H1 (cell line): ENCODE measurements around the gene THOC7. TPM values are rescaled to one million over a fixed set of nuclear protein-coding genes. Genes with fewer than 3 reads are reported as not detected.

Source experiments
- CTCF ChIA-PET: fragments of 300-600 bp; sonication (Branson Sonifier 250); formaldehyde crosslinking; loops from one replicate; lab custom pipeline; 2021; ENCODE audit not compliant: partially characterized antibody; lab: Charles Lee
- POLR2A ChIA-PET: fragments of 300-600 bp; sonication (Branson Sonifier 250); formaldehyde crosslinking; loops from one replicate; lab custom pipeline; 2021; ENCODE audit warnings: inconsistent platforms; ENCODE audit not compliant: partially characterized antibody; lab: Charles Lee
- DNase-seq, 2 experiments: peaks; one replicate each; pipeline versions ENCODE4 v3.0.0 to v3.0.0-alpha.2; 2010 to 2022; ENCODE audit warnings: low spot score in 2 of 2, low read depth in 1 of 2, mixed read lengths in 1 of 2
- FAIRE-seq: peaks from 2 replicates; lab custom pipeline; 2011; peaks lifted over from hg19 to GRCh38; lab: Jason Lieb, UNC
- H2AFZ ChIP-seq: 2 replicates; pipeline ENCODE4 v1.8.1; 2012; ENCODE audit warnings: low read length, inconsistent platforms
- H2AK5ac ChIP-seq: 2 replicates; pipeline ENCODE4 v1.6.1; 2013; ENCODE audit warnings: low read depth, low read length
- H2BK120ac ChIP-seq: replicated peaks from 2 replicates; pipeline ENCODE3; 2013; ENCODE audit warnings: low read depth, low read length, inconsistent platforms
- H2BK12ac ChIP-seq: 2 replicates; pipeline ENCODE4 v1.6.1; 2013; ENCODE audit warnings: low read depth, low read length
- H2BK15ac ChIP-seq: 2 replicates; pipeline ENCODE4 v1.6.1; 2013; ENCODE audit warnings: low read length
- H2BK20ac ChIP-seq: 2 replicates; pipeline ENCODE4 v1.6.1; 2013; ENCODE audit warnings: low read length
- H2BK5ac ChIP-seq: 2 replicates; pipeline ENCODE4 v1.6.1; 2013; ENCODE audit warnings: low read depth, low read length
- H3K14ac ChIP-seq: 2 replicates; pipeline ENCODE4 v1.6.1; 2013; ENCODE audit warnings: inconsistent platforms; ENCODE audit not compliant: insufficient read length
- H3K18ac ChIP-seq: 2 replicates; pipeline ENCODE4 v1.6.1; 2013; ENCODE audit warnings: low read length; ENCODE audit errors: extremely low read depth
- H3K23ac ChIP-seq: 2 replicates; pipeline ENCODE4 v1.6.1; 2013; ENCODE audit warnings: inconsistent platforms; ENCODE audit not compliant: insufficient read length
- H3K23me2 ChIP-seq: 2 replicates; pipeline ENCODE4 v1.6.1; 2013; ENCODE audit warnings: low read depth, low read length
- H3K27ac ChIP-seq: 2 replicates; pipeline ENCODE4 v1.6.1; 2011; ENCODE audit warnings: low read depth, low read length, inconsistent platforms
- H3K27me3 ChIP-seq, 4 experiments: replicated peaks in 1 of 4; 1 replicate in 1 of 4; 2 replicates in 3 of 4; pipeline versions ENCODE4 v1.6.1 to v1.8.1; 2011 to 2013; ENCODE audit warnings: low read length in 3 of 4, mild to moderate bottlenecking in 3 of 4, inconsistent platforms in 2 of 4, mixed read lengths in 2 of 4, moderate library complexity in 1 of 4; ENCODE audit not compliant: control insufficient read depth in 3 of 4, insufficient read depth in 3 of 4; ENCODE audit errors: extremely low read depth in 1 of 4
- H3K36me3 ChIP-seq, 4 experiments: 2 replicates each; pipeline versions ENCODE4 v1.6.1 to v1.8.1; 2011 to 2013; ENCODE audit warnings: mild to moderate bottlenecking in 4 of 4, low read length in 3 of 4, moderate library complexity in 2 of 4, control low read depth in 1 of 4, inconsistent platforms in 1 of 4; ENCODE audit not compliant: insufficient read depth in 4 of 4, control insufficient read depth in 2 of 4
- H3K4ac ChIP-seq: replicated peaks from 2 replicates; pipeline ENCODE3; 2013; ENCODE audit warnings: low read length, low read depth, mixed read lengths, inconsistent platforms; ENCODE audit not compliant: insufficient read length
- H3K4me1 ChIP-seq, 4 experiments: replicated peaks in 1 of 4; 1 replicate in 1 of 4; 2 replicates in 3 of 4; pipeline versions ENCODE4 v1.6.1 to v1.8.1; 2011 to 2013; ENCODE audit warnings: low read length in 3 of 4, inconsistent platforms in 2 of 4, mixed read lengths in 1 of 4; ENCODE audit not compliant: insufficient read depth in 4 of 4, control insufficient read depth in 3 of 4
- H3K4me2 ChIP-seq, 2 experiments: 2 replicates each; pipeline versions ENCODE4 v1.6.1 to v1.8.1; 2011 to 2013; ENCODE audit warnings: low read depth in 2 of 2, low read length in 2 of 2, control low read depth in 1 of 2, inconsistent platforms in 1 of 2, mild to moderate bottlenecking in 1 of 2; ENCODE audit not compliant: insufficient read depth in 1 of 2
- H3K4me3 ChIP-seq, 4 experiments: fragments of 200-600, 300-600 bp in 1 of 4; sonication (generic), shearing (Covaris generic), sonication (Bioruptor Twin) in 1 of 4; 2 replicates each; pipeline versions ENCODE4 v1.5.1 to v1.8.1; 2011 to 2016; ENCODE audit warnings: low read length in 4 of 4, low read depth in 3 of 4, control low read depth in 2 of 4, inconsistent platforms in 2 of 4, mild to moderate bottlenecking in 2 of 4, mixed read lengths in 1 of 4, moderate library complexity in 1 of 4; ENCODE audit not compliant: insufficient read depth in 2 of 4; ENCODE audit errors: extremely low read depth in 1 of 4
- H3K56ac ChIP-seq: replicated peaks from 2 replicates; pipeline ENCODE3; 2013; ENCODE audit warnings: low read depth, mild to moderate bottlenecking, mixed read lengths, low read length, inconsistent platforms; ENCODE audit not compliant: insufficient read length
- H3K79me1 ChIP-seq: 2 replicates; pipeline ENCODE4 v1.6.1; 2013; ENCODE audit warnings: low read depth, low read length, control low read depth
- H3K79me2 ChIP-seq, 2 experiments: 2 replicates each; pipeline versions ENCODE4 v1.6.1 to v1.8.1; 2012 to 2013; ENCODE audit warnings: low read length in 2 of 2, mild to moderate bottlenecking in 2 of 2, inconsistent platforms in 1 of 2; ENCODE audit not compliant: insufficient read depth in 2 of 2, control insufficient read depth in 1 of 2
- H3K9ac ChIP-seq, 4 experiments: replicated peaks in 1 of 4; 1 replicate in 1 of 4; 2 replicates in 3 of 4; pipeline versions ENCODE4 v1.6.1 to v1.8.1; 2011 to 2013; ENCODE audit warnings: low read depth in 3 of 4, low read length in 3 of 4, control low read depth in 2 of 4, mild to moderate bottlenecking in 2 of 4, moderate library complexity in 2 of 4, inconsistent platforms in 1 of 4; ENCODE audit errors: extremely low read depth in 1 of 4
- H3K9me3 ChIP-seq, 2 experiments: 2 replicates each; pipeline versions ENCODE4 v1.6.1 to v1.8.1; 2012 to 2013; ENCODE audit warnings: mild to moderate bottlenecking in 2 of 2, moderate library complexity in 2 of 2, control low read depth in 1 of 2, inconsistent platforms in 1 of 2, low read depth in 1 of 2, low read length in 1 of 2, mixed read lengths in 1 of 2; ENCODE audit not compliant: insufficient read depth in 2 of 2
- H4K20me1 ChIP-seq, 2 experiments: replicated peaks in 1 of 2; 2 replicates each; pipeline versions ENCODE3 to v1.8.1; 2011 to 2013; ENCODE audit warnings: inconsistent platforms in 2 of 2, low read length in 2 of 2, mild to moderate bottlenecking in 1 of 2; ENCODE audit not compliant: insufficient read depth in 2 of 2, control insufficient read depth in 1 of 2
- H4K5ac ChIP-seq: 2 replicates; pipeline ENCODE4 v1.6.1; 2013; ENCODE audit warnings: low read length, low read depth, mixed read lengths, inconsistent platforms; ENCODE audit not compliant: insufficient read length
- H4K8ac ChIP-seq: 2 replicates; pipeline ENCODE4 v1.8.0; 2013; ENCODE audit warnings: mild to moderate bottlenecking, moderate library complexity, low read length, inconsistent platforms; ENCODE audit not compliant: insufficient read depth; ENCODE audit errors: extremely low read depth
- H4K91ac ChIP-seq: replicated peaks from 2 replicates; pipeline ENCODE3; 2013; ENCODE audit warnings: low read length, mixed read lengths, inconsistent platforms; ENCODE audit not compliant: insufficient read length
- CBX5 ChIP-seq: fragments of 300-800, 300-1000 bp; sonication (generic); IDR thresholded peaks from 2 replicates; pipeline ENCODE4 v1.7.1; 2016; ENCODE audit warnings: antibody characterized with exemption, low read length, low read depth
- CEBPB ChIP-seq: IDR thresholded peaks from 2 replicates; pipeline ENCODE4 v1.6.1; 2012; ENCODE audit warnings: low read depth, low read length
- CHD1 ChIP-seq: IDR thresholded peaks from 2 replicates; pipeline ENCODE4 v1.6.1; 2012; ENCODE audit warnings: low read depth, low read length, improper control_type of control experiment
- CREB1 ChIP-seq: IDR thresholded peaks from 2 replicates; pipeline ENCODE4 v1.6.1; 2012; ENCODE audit warnings: inconsistent platforms
- EGR1 ChIP-seq: IDR thresholded peaks from 2 replicates; pipeline ENCODE4 v1.6.1; 2011; ENCODE audit warnings: low read depth, low read length, borderline replicate concordance
- RAD21 ChIP-seq, 2 experiments: IDR thresholded peaks in 1 of 2; conservative IDR thresholded peaks in 1 of 2; 2 replicates each; pipeline ENCODE4 v1.6.1; 2011; ENCODE audit warnings: low read depth in 2 of 2, low read length in 2 of 2, improper control_type of control experiment in 1 of 2, inconsistent platforms in 1 of 2, mild to moderate bottlenecking in 1 of 2, moderate library complexity in 1 of 2
- WGBS, 2 experiments: shearing (Covaris generic) in 1 of 2; methylation state at CpG; one replicate each; pipeline versions ENCODE4 v1.1.6 to v1.1.7; 2013 to 2015; ENCODE audit warnings: low lambda C conversion rate in 2 of 2, mixed read lengths in 2 of 2, inconsistent platforms in 1 of 2, low coverage in 1 of 2, missing lambda C conversion rate in 1 of 2; ENCODE audit not compliant: insufficient replicate concordance in 2 of 2, insufficient coverage in 1 of 2, insufficient read length in 1 of 2; ENCODE audit errors: extremely low coverage in 1 of 2, missing lambda C conversion rate in 1 of 2; 5-methylcytosine and 5-hydroxymethylcytosine counted together
- polyA plus RNA-seq, 7 experiments: library from polyadenylated mRNA; depleted of rRNA in 3 of 7; stranded (reverse) in 5 of 7; unstranded in 2 of 7; fragments of >200 nt in 5 of 7; fragments of 200-250 nt in 2 of 7; gene quantifications; 1 replicate in 5 of 7; 2 replicates in 1 of 7; 4 replicates in 1 of 7; pipeline versions ENCODE4 v1.2.1 to v1.2.3, GENCODE V29; 2011 to 2013; ENCODE audit warnings: missing spikeins in 2 of 7, mixed read lengths in 2 of 7
- total RNA-seq: library from RNA; stranded (reverse); fragmentation: NEBNext Ultra II Directional; extraction: Animal tissue kit (Norgen Biotek cat#: 25700); gene quantifications from 2 replicates; pipeline ENCODE4 v1.2.1, GENCODE V29; 2021
- TF ChIP-seq, protein P1 (sequence below): IDR thresholded peaks from 2 replicates; pipeline ENCODE4 v1.6.1; 2012; ENCODE audit warnings: low read length, inconsistent platforms

THOC7 gene
- total and polyA plus RNA-seq, 2 of the 8 experiments (the other 6 are each of a cell fraction or from before 2014, with no cell fraction given) = 18.7 to 74.0 TPM

DNA sequence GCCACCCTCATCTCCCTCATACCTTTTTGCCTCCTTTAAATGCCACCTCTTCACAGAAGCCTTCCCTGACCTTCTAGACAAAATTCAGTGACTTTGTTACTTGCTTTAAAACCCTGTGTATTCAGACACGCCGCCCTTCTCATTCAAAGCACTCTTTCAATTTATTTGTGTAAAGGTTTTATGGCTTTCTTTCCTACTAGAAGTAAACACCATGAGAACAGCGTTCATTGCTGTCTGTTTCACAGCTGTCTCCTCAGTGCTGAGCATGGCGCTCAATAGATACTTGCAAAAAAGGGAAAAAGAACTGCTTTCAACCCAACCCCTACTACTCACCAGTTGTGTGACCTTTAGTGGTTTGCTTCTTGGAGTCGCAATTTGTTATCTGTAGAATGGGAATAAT is 17.0 kb upstream of the THOC7 start:
- no peak overlapping the region for H2BK5ac ChIP-seq
- H3K18ac ChIP-seq = no peak overlapping the region
- no peaks in the 10 kb centered on the region for H3K27me3 ChIP-seq
- H3K36me3 ChIP-seq = no peaks in the 10 kb centered on the region
- H3K23me2 ChIP-seq = peaks cover 1% of the 10 kb centered on the region; the same call in 1 of the 2 replicates
- H3K79me1 ChIP-seq = no peaks in the 10 kb centered on the region; the same call in none of the 2 replicates
- H2AFZ ChIP-seq = no peak overlapping the region
- no peak overlapping the region for H3K23ac ChIP-seq
- H3K4me3 ChIP-seq = no peak overlapping the region
- H2BK120ac ChIP-seq = no peak overlapping the region
- CTCF ChIA-PET = no interaction called here
- H4K91ac ChIP-seq = no peak overlapping the region
- TF ChIP-seq CEBPB (no peak), CHD1 (no peak), RAD21 (IDR thresholded peaks at IDR 0.05 in 1 of 2, conservative IDR thresholded peaks at IDR 0.05 in 1 of 2; ENCODE audit: low read depth in 2 of 2, low read length in 2 of 2) (no peak), EGR1 (no peak), CBX5 (no peak), CREB1 (no peak)
- TF ChIP-seq, protein P1, sequence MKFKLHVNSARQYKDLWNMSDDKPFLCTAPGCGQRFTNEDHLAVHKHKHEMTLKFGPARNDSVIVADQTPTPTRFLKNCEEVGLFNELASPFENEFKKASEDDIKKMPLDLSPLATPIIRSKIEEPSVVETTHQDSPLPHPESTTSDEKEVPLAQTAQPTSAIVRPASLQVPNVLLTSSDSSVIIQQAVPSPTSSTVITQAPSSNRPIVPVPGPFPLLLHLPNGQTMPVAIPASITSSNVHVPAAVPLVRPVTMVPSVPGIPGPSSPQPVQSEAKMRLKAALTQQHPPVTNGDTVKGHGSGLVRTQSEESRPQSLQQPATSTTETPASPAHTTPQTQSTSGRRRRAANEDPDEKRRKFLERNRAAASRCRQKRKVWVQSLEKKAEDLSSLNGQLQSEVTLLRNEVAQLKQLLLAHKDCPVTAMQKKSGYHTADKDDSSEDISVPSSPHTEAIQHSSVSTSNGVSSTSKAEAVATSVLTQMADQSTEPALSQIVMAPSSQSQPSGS = no peak
- no peak overlapping the region for H2BK15ac ChIP-seq
- no peak overlapping the region for H4K8ac ChIP-seq
- no peak overlapping the region for H2BK20ac ChIP-seq
- H3K79me2 ChIP-seq = peaks cover 0 to 32% of the 10 kb centered on the region in 2 experiments; a peak in 3 of 4 replicates
- H3K4me1 ChIP-seq = peaks cover 2 to 9% (median 7%) of the 10 kb centered on the region in 4 experiments; a peak in 5 of 7 replicates
- no peak overlapping the region for H2AK5ac ChIP-seq
- no peak overlapping the region for H3K56ac ChIP-seq
- FAIRE-seq = no peak
- no peak overlapping the region for H4K5ac ChIP-seq
- no peak for DNase-seq
- no peak overlapping the region for H3K14ac ChIP-seq
- peaks cover 2 to 3% of the 10 kb centered on the region in 2 experiments for H4K20me1 ChIP-seq
- H3K27ac ChIP-seq = no peak overlapping the region
- no peaks in the 10 kb centered on the region for H3K9me3 ChIP-seq
- POLR2A ChIA-PET = no interaction called here
- WGBS, 2 experiments = 85% methylated on average over 5 of the region's 5 CpGs; no CpG with 5 or more reads in 1 of the 2 experiments
- no peak overlapping the region for H3K4ac ChIP-seq
- H3K9ac ChIP-seq = no peak overlapping the region
- no peak overlapping the region for H3K4me2 ChIP-seq
- no peak overlapping the region for H2BK12ac ChIP-seq
